SK-N-SH (cell line): ENCODE results near the gene AIFM3. TPM values are rescaled to one million over a fixed set of nuclear protein-coding genes. Genes with fewer than 3 reads are reported as not detected.
"Not testable (repeated sequence)": the region's sequence is repeated elsewhere in the genome, so short reads cannot be mapped to it uniquely, and the experiment has no call there.

Experiments
- CTCF ChIA-PET: fragments of 300-600, 350-600 bp; formaldehyde crosslinking; extraction: SDS; loops from one replicate; lab custom pipeline; 2021; lab: Yijun Ruan, JAX
- POLR2A ChIA-PET: fragments of 350-600 bp; sonication (Branson Sonifier 250); formaldehyde crosslinking; extraction: SDS; loops from one replicate; lab custom pipeline; 2020; ENCODE audit warnings: antibody characterized with exemption, inconsistent platforms; lab: Yijun Ruan, JAX
- DNase-seq: peaks from one replicate; pipeline ENCODE4 v3.0.0; 2012
- H2AFZ ChIP-seq: fragments of 200-600 bp; sonication (generic); 2 replicates; pipeline ENCODE4 v1.8.1; 2016; ENCODE audit warnings: antibody characterized with exemption, mild to moderate bottlenecking, low read depth
- H3F3A ChIP-seq: fragments of 200-600 bp; sonication (generic); replicated peaks from 2 replicates; pipeline ENCODE3; 2016; ENCODE audit warnings: antibody characterized with exemption, mild to moderate bottlenecking; ENCODE audit not compliant: insufficient read depth
- H3K27ac ChIP-seq, 2 experiments: fragments of 200-500 bp in 1 of 2; fragments of 200-600 bp in 1 of 2; sonication (Bioruptor generic) in 1 of 2; sonication (generic), shearing (Covaris generic) in 1 of 2; 2 replicates each; pipeline versions ENCODE4 v1.5.1 to v1.6.1; 2014 to 2016; ENCODE audit warnings: low read depth in 2 of 2, inconsistent platforms in 1 of 2, low read length in 1 of 2, mild to moderate bottlenecking in 1 of 2, mixed read lengths in 1 of 2
- H3K27me3 ChIP-seq: fragments of 200-600 bp; sonication (generic), shearing (Covaris generic); 2 replicates; pipeline ENCODE4 v1.6.1; 2016; ENCODE audit warnings: mixed run types; ENCODE audit not compliant: insufficient read depth
- H3K36me3 ChIP-seq, 2 experiments: fragments of 200-500 bp in 1 of 2; fragments of 200-600 bp in 1 of 2; sonication (Bioruptor generic) in 1 of 2; sonication (generic) in 1 of 2; replicated peaks in 1 of 2; 2 replicates each; pipeline versions ENCODE3 to v1.5.1; 2014 to 2016; ENCODE audit warnings: low read length in 1 of 2, mild to moderate bottlenecking in 1 of 2; ENCODE audit not compliant: insufficient read depth in 2 of 2, control insufficient read depth in 1 of 2
- H3K4me1 ChIP-seq, 2 experiments: fragments of 200-500 bp in 1 of 2; fragments of 200-600 bp in 1 of 2; sonication (Bioruptor generic) in 1 of 2; sonication (generic), shearing (Covaris generic) in 1 of 2; 2 replicates each; pipeline versions ENCODE4 v1.5.1 to v1.6.1; 2014 to 2016; ENCODE audit warnings: low read depth in 1 of 2, low read length in 1 of 2, mixed run types in 1 of 2; ENCODE audit not compliant: insufficient read depth in 2 of 2, control insufficient read depth in 1 of 2
- H3K4me2 ChIP-seq: fragments of 200-600 bp; sonication (generic), shearing (Covaris generic); 2 replicates; pipeline ENCODE4 v1.6.1; 2017; ENCODE audit warnings: mixed run types
- H3K4me3 ChIP-seq, 2 experiments: fragments of 200-500 bp in 1 of 2; fragments of 200-600 bp in 1 of 2; sonication (Bioruptor generic) in 1 of 2; sonication (generic), shearing (Covaris generic) in 1 of 2; 2 replicates each; pipeline versions ENCODE4 v1.5.1 to v1.8.1; 2014 to 2016; ENCODE audit warnings: low read depth in 2 of 2, inconsistent platforms in 1 of 2, low read length in 1 of 2, mild to moderate bottlenecking in 1 of 2, mixed read lengths in 1 of 2, moderate library complexity in 1 of 2
- H3K79me2 ChIP-seq: fragments of 200-600 bp; sonication (generic); 2 replicates; pipeline ENCODE4 v1.8.1; 2017; ENCODE audit warnings: mild to moderate bottlenecking; ENCODE audit not compliant: insufficient read depth
- H3K9ac ChIP-seq: fragments of 200-600 bp; sonication (generic); 2 replicates; pipeline ENCODE4 v1.6.1; 2017; ENCODE audit warnings: mixed run types
- H3K9me2 ChIP-seq: fragments of 200-600 bp; sonication (generic); 2 replicates; pipeline ENCODE4 v1.6.1; 2017; ENCODE audit warnings: mixed run types
- H3K9me3 ChIP-seq: fragments of 200-600 bp; sonication (generic); 2 replicates; pipeline ENCODE4 v1.6.1; 2017; ENCODE audit warnings: mixed run types, mild to moderate bottlenecking, moderate library complexity
- H4K20me1 ChIP-seq: fragments of 200-600 bp; sonication (generic); 2 replicates; pipeline ENCODE4 v1.6.1; 2017; ENCODE audit warnings: mild to moderate bottlenecking, mixed run types; ENCODE audit not compliant: insufficient read depth
- CHD2 ChIP-seq: fragments of 150-350 bp; IDR thresholded peaks from 2 replicates; pipeline ENCODE4 v1.6.1; 2018; ENCODE audit warnings: low read length; ENCODE audit not compliant: partially characterized antibody
- ELF1 ChIP-seq: IDR thresholded peaks from 2 replicates; pipeline ENCODE4 v1.4.0; 2012
- EP300 ChIP-seq, 2 experiments: IDR thresholded peaks; 2 replicates each; pipeline versions ENCODE4 v1.4.0 to v1.6.1; 2012; ENCODE audit warnings: borderline replicate concordance in 1 of 2, low read depth in 1 of 2, low read length in 1 of 2
- FOXJ3 ChIP-seq: sonication (generic); formaldehyde crosslinking; IDR thresholded peaks from 2 replicates; pipeline ENCODE4 v1.5.1; 2020; ENCODE audit warnings: mild to moderate bottlenecking, missing genetic modification reagents
- RAD21 ChIP-seq: IDR thresholded peaks from 2 replicates; pipeline ENCODE4 v1.6.1; 2012; ENCODE audit warnings: mild to moderate bottlenecking, low read length
- REST ChIP-seq: IDR thresholded peaks from 2 replicates; pipeline ENCODE4 v1.6.1; 2012; ENCODE audit warnings: mild to moderate bottlenecking, low read depth, low read length, moderate library complexity
- TAF1 ChIP-seq: IDR thresholded peaks from 2 replicates; pipeline ENCODE4 v1.6.1; 2012; ENCODE audit warnings: low read depth, mild to moderate bottlenecking, low read length, moderate library complexity, borderline replicate concordance
- TCF12 ChIP-seq: IDR thresholded peaks from 2 replicates; pipeline ENCODE4 v1.4.0; 2012
- WGBS: methylation state at CpG from one replicate; pipeline ENCODE4 v1.1.6; 2017; ENCODE audit warnings: low lambda C conversion rate; 5-methylcytosine and 5-hydroxymethylcytosine counted together
- polyA plus RNA-seq, 3 experiments: library from polyadenylated mRNA; depleted of rRNA; stranded (reverse); fragments of >200 nt; gene quantifications; 2 replicates each; pipeline ENCODE4 v1.2.3, GENCODE V29; 2012
- TF ChIP-seq, protein P1 (sequence below): IDR thresholded peaks from 2 replicates; pipeline ENCODE4; 2012

Gene AIFM3
- polyA plus RNA-seq, 1 of the 3 experiments (the other 2 are of a cell fraction): 1.7 TPM

DNA sequence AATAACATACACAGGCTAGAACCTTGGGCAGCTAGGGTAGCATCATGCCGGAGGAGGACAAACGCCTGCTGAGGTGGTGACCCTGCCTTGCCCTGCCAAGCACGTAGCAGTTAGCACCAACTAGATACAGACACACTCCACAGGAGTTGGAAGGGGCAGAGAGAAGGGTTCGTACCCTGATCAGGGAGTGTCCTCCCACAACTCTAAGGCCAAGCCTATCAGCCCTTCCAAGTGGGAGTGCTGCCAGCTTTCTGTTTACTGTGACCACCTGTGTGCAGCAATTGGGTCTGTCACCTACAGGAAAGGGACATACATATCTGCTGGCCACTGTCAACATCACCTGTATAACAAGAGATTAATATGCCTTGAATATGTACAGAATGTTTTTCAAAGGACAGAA lies 36.7 kb downstream of the AIFM3 start:
- H3K9me2 ChIP-seq: no peaks in the 10 kb centered on the region
- peaks cover 16% of the 10 kb centered on the region for H3F3A ChIP-seq
- H4K20me1 ChIP-seq: 0 out of 2 replicates have a peak, but pooled peaks cover 2% of the 10 kb centered on the region
- TF ChIP-seq ELF1 (no peak), TAF1 (no peak), TCF12 (no peak)
- TF ChIP-seq, all 33 proteins: peak for 0
- no peak overlapping the region for H2AFZ ChIP-seq
- no peaks in the 10 kb centered on the region for H3K9me3 ChIP-seq
- H3K4me1 ChIP-seq: peaks cover 12 to 37% of the 10 kb centered on the region in 2 experiments; a peak in 3 of 4 replicates
- peak overlapping the region; percentile 95; the same call in 1 of the 2 replicates for H3K4me2 ChIP-seq
- DNase-seq: no peak
- no peak overlapping the region; a peak in 2 of 4 replicates for H3K4me3 ChIP-seq
- 0 out of 4 replicates have a peak overlapping the region, but pooled peaks of 1 of the 2 experiments have one; percentile 5 for H3K27ac ChIP-seq
- no peak overlapping the region for H3K9ac ChIP-seq
- peaks cover 37% of the 10 kb centered on the region for H3K79me2 ChIP-seq
- no peaks in the 10 kb centered on the region for H3K27me3 ChIP-seq
- H3K36me3 ChIP-seq: peaks cover 7 to 17% of the 10 kb centered on the region in 2 experiments
- CTCF ChIA-PET: interaction anchor here (2.1 to 2.6 kb wide), 3 partner anchors 9 to 119 kb away, joined by 9 to 11 read pairs (median 9); no protein-coding TSS in a partner anchor
- POLR2A ChIA-PET: interaction anchor here (0.7 to 3.3 kb wide), 2 partner anchors 10 to 22 kb away, joined by 3 to 34 read pairs; partner anchors contain the start of genes LZTR1 and P2RX6
- WGBS: 90% methylated on average over 4 of the region's 4 CpGs

DNA sequence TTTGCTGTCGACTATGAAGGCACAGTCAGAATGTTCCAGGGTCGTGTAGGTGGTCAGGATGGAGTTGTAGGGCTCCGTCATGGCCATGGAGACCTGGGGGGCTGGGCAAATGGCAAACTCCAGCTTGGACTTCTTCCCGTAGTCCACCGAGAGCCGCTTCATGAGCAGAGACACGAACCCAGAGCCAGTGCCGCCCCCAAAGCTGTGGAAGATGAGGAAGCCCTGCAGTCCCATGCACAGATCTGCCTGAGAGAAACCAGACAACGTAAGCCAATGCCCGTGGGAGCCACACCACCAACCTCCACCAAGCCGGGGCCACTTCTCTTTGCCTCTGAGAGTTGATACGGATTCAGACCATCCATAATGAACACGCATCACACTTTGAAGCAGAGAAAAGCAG lies 42.2 kb downstream of the AIFM3 start:
- H3K4me1 ChIP-seq: peaks cover 0 to 15% of the 10 kb centered on the region in 2 experiments; a peak in 1 of 4 replicates
- CTCF ChIA-PET, POLR2A ChIA-PET, H3K36me3 ChIP-seq, H3K27me3 ChIP-seq, H3K9me2 ChIP-seq, H3K9me3 ChIP-seq, H3K79me2 ChIP-seq, H4K20me1 ChIP-seq, H3K4me3 ChIP-seq, H2AFZ ChIP-seq, H3K4me2 ChIP-seq, H3K9ac ChIP-seq, H3K27ac ChIP-seq, H3F3A ChIP-seq, DNase-seq: not testable (repeated sequence)
- WGBS: 92% methylated on average over 9 of the region's 13 CpGs

DNA sequence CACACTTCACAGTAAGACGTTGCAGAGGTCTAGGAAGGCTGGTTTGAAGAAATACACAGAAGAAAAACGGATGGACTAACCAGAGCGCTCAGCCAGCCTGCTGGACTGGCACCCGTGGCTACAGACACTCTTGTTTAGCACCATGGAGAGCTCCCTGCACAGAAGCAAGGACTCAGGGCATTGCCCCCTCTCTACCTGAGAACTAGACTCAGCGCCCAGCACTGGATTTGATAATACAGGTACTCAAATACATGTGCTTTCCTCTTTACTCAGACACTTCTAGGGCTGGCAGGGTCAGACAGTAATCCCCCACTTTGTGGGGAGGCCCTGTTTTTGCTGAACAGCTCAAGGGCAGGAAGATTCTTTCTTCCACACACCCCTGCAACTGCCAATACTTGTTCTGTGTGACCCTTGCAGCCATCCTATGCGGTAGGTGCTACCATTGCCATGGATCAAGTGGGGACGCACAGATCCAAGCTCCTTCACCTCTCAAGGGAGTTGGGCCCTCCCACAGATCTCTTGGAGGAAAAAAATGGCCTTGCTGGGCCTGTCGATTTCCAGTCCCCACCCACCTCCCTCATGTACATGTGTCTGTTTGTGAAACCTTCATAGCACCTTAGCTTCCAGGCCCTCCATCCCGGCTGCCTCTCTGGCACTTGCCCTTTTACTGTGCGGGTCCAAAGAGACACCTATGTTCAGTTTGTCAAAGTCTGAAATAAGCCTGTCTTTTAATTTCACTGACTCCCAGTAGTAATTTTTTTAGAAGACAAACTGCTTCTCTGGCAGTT lies 42.8 kb downstream of the AIFM3 start:
- WGBS: 74% methylated on average over 8 of the region's 10 CpGs
- no peak for TF ChIP-seq EP300 (IDR thresholded peaks at IDR 0.05; ENCODE audit: borderline replicate concordance in 1 of 2, low read depth in 1 of 2, low read length in 1 of 2)
- no peak for TF ChIP-seq CHD2
- no peak for TF ChIP-seq RAD21
- no peak for TF ChIP-seq FOXJ3
- TF ChIP-seq, protein P1, sequence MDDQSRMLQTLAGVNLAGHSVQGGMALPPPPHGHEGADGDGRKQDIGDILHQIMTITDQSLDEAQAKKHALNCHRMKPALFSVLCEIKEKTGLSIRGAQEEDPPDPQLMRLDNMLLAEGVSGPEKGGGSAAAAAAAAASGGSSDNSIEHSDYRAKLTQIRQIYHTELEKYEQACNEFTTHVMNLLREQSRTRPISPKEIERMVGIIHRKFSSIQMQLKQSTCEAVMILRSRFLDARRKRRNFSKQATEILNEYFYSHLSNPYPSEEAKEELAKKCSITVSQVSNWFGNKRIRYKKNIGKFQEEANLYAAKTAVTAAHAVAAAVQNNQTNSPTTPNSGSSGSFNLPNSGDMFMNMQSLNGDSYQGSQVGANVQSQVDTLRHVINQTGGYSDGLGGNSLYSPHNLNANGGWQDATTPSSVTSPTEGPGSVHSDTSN: no peak
- TF ChIP-seq REST: peak; percentile 97
- Histone ChIP-seq H3K27me3 (no peaks in the 10 kb centered on the region), H3F3A (peaks cover 5% of the 10 kb centered on the region), H3K79me2 (peaks cover 7% of the 10 kb centered on the region; the same call in 1 of the 2 replicates), H3K4me1 (peaks cover 5 to 21% of the 10 kb centered on the region in 2 experiments; a peak in 3 of 4 replicates), H3K4me2 (no peak overlapping the region), H3K9me3 (no peaks in the 10 kb centered on the region), H2AFZ (no peak overlapping the region), H3K4me3 (no peak overlapping the region), H3K27ac (no peak overlapping the region), H3K9me2 (no peaks in the 10 kb centered on the region), H4K20me1 (no peaks in the 10 kb centered on the region), H3K9ac (no peak overlapping the region), H3K36me3 (peaks cover 0 to 4% of the 10 kb centered on the region in 2 experiments)
- POLR2A ChIA-PET: interaction anchor here (1.2 kb wide), 1 partner anchor 28 kb away, joined by 3 read pairs; the partner anchor contains the start of gene LZTR1
- no peak for DNase-seq
- CTCF ChIA-PET: interaction anchor here (1.0 kb wide), 1 partner anchor 28 kb away, joined by 3 read pairs; the partner anchor contains the start of gene LZTR1
